Breast epithelium (tissue), 3 donors: ENCODE measurements around the gene APOL6.

Source experiments
- POLR2A ChIP-seq: fragments of 450-650 bp; IDR thresholded peaks from one replicate; pipeline ENCODE4 v1.6.1; 2016; ENCODE audit warnings: antibody characterized with exemption, mild to moderate bottlenecking, moderate library complexity
- POLR2AphosphoS5 ChIP-seq, 3 donors: sonication (generic); formaldehyde crosslinking; IDR thresholded peaks; one replicate each; pipeline ENCODE4 v1.6.1; 2017; ENCODE audit warnings: antibody characterized with exemption in 3 of 3
- TF ChIP-seq, protein P1 (sequence below), 3 donors: fragments of 450-650 bp; IDR thresholded peaks; one replicate each; pipeline ENCODE4 v1.5.1; 2016 to 2017; ENCODE audit warnings: antibody characterized with exemption in 3 of 3, mild to moderate bottlenecking in 3 of 3, moderate library complexity in 3 of 3

DNA sequence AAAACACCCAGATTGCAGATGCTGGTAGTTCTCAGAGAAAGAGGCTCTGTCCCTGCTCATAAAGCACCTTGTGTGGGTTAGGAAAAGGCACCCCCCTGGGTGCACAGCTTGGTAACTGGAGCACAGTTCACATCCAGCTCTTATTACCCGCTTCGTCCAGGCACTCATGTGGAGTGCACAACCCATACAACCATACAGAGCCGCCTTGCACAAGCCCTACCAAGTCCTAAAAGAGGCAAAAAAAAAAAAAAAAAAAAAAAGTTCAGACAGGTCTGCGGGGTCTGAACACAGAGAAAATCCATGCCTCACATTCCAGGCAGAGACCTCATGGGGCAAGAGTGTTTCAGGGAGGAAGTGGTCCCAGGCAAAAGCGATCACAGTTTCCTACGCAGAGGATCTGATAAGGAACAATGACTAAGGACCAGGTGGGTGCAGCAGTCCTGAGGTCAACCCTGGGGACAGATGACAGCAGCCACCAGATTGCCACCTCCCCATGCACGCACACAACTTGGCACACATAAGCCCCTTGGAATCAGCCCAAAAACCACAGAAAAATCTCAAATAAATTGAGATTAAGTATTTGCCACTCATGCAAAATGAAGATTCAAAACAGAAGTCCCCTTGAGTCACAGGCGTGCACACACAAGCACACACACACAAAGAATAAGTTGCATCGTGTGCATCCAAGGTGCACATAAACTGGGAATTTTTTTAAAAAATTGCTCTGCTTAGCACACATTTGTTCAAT is 43.5 kb upstream of the APOL6 start:
- TF ChIP-seq, protein P1, sequence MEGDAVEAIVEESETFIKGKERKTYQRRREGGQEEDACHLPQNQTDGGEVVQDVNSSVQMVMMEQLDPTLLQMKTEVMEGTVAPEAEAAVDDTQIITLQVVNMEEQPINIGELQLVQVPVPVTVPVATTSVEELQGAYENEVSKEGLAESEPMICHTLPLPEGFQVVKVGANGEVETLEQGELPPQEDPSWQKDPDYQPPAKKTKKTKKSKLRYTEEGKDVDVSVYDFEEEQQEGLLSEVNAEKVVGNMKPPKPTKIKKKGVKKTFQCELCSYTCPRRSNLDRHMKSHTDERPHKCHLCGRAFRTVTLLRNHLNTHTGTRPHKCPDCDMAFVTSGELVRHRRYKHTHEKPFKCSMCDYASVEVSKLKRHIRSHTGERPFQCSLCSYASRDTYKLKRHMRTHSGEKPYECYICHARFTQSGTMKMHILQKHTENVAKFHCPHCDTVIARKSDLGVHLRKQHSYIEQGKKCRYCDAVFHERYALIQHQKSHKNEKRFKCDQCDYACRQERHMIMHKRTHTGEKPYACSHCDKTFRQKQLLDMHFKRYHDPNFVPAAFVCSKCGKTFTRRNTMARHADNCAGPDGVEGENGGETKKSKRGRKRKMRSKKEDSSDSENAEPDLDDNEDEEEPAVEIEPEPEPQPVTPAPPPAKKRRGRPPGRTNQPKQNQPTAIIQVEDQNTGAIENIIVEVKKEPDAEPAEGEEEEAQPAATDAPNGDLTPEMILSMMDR (IDR thresholded peaks at IDR 0.05), result no peak
- no peak for TF ChIP-seq POLR2AphosphoS5 (IDR thresholded peaks at IDR 0.05)
- no peak for TF ChIP-seq POLR2A
